Stimulated activated CD4-positive, alpha-beta T cell treated with anti-CD3 and anti-CD28 coated beads, TNF-alpha, amount 100 ng/mL, for 1 hour (primary cell): ENCODE results near the gene GLRX.
"Not testable (repeated sequence)": the region's sequence is repeated elsewhere in the genome, so short reads cannot be mapped to it uniquely, and the experiment has no call there.

Source experiments
- DNase-seq, 3 donors: peaks; one replicate each; pipeline ENCODE4 v3.0.0-alpha.2; 2020; ENCODE audit warnings: low read depth in 3 of 3, low spot score in 1 of 3

GLRX gene

DNA sequence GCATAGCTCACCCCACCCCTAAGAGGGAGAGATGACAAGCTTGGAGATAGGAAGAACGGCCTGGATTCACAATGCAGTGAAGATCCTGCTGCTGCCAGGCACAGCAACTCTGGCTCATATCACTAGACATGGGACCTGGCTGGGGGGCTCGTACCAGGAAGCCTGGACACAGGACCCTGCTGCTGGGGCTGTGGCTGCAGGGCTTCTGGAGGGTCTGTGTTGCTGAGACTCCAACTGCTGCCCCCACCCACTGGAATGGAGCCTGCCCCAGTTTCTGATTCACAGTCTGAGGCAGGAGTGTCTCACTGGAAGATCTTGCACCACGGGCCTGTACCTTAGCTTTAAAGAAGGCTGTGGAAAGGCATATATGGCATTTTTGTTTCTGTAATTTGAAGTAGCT is 31.0 kb upstream of the GLRX start:
- no peak for DNase-seq

DNA sequence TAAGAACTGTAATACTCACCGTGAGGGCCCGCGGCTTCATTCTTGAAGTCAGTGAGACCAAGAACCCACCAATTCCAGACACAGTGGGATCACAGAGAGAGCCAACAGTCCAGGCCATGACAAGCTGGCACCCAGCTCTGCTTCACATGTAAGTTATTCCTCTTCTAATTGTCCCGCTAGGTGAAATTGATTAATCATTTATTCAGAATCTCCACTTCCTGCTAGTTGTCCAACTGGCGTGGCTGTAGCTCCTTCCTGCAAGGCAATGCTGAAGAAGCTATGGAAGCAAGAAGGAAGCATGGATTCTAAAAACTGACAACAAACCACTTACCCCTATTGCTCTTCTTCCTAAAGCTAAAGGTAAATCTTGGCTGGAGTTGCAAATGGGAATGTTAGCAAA is 30.0 kb upstream of the GLRX start:
- DNase-seq, result no peak

DNA sequence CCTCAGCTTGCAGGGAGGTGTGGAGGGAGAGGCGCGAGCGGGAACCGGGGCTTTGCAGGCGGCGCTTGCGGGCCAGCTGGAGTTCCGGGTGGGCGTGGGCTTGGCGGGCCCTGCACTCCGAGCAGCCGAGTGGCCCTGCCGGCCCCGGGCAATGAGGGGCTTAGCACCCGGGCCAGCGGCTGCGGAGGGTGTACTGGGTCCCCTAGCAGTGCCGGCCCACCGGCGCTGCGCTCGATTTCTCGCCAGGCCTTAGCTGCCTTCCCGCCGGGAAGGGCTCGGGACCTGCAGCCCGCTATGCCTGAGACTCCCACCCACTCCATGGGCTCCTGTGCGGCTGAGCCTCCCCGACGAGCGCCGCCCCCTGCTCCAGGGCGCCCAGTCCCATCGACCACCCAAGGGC is 28.6 kb upstream of the GLRX start:
- not testable (repeated sequence) for DNase-seq

DNA sequence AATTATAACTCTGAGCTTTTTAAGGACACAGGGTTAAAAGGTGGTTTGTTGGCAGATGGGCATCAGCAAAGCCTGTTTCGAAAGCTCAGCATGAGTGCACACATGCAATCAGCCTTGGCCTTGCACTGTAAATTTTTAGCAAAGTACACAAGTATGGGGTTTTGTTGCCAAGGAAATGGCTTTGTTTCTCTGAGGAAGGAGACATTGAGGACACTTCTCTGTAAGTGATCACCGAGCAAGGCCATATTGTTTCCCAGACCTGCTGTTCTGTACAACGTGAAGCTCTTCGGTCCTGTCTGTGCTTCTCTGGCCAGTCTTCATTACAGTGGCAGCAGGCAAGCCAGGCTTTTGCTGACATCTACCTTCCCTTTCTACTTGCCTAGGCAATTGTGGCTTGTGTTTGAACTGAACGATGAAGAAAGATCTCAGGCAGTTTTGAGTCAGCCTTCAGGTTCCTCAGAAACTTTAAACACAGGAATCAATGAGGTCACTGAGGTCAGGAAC is 27.9 kb upstream of the GLRX start:
- no peak for DNase-seq

DNA sequence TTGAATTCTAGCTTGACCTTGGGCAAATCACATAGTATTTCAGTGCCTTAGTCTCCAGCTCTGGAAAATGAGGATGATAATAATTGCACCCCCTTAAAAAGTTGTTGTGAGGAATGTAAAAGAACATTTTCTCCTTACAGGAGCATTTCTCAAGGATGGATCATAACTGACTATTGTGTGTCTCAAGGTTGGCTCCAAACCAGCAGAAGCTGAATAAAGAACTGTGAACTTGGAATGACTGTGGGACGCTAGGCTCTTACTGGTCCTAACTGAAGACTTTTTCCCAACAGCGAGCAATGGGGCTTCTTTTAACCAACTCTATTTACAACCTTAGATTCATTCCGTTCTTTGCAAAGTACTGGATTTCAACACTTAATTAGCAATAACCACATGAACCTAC is 26.2 kb upstream of the GLRX start:
- no peak for DNase-seq

DNA sequence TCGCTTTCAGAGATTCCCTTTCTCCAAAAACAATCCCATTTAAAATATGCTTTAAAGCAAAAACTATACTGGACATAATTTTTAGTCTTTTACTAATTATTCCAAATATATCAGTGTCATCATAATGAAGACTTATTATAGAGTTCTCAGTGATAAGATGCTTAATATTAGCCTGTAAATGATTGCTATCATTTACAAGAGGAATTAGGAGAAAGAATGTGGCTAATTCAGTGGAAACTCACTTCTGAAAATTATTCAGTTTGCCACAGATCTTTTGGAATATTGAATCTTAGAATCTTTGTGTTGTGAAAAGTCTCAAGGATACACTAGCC is 24.7 kb upstream of the GLRX start:
- DNase-seq, result no peak

DNA sequence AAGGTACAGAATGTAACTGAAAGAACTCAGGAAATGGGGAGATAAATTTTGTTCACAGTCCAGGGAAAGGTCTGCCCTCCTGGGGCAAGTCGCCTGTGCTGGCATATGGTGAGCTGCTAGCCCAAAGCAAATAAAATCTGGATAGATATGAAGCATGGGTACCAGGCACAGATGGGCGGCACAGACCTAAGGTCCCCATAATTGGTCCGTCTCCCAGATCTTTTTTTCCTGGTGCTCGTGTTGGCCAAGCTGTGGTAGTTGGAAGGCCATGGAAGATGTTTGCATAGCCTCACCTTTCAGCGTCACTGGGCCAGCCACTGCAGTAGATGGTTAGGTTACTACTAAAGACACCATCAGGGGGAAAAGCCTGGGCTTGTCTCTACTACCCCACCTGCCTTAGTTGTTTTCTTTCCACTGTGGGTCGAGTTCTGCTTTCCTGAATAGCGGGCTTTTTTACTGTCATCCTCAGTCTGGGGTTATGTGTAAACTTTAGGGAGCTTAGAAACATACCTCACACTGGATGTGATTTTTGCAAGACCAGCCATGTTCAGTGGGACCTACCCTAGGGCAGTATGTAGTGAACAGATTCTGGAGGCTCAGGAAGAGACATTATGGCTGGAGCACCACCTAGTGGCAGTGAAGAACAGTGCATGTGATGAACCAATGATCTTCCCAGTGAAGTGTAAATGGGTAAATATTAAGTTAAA is 24.2 kb upstream of the GLRX start:
- DNase-seq, result peak; percentile 42 to 54 (median 46)

DNA sequence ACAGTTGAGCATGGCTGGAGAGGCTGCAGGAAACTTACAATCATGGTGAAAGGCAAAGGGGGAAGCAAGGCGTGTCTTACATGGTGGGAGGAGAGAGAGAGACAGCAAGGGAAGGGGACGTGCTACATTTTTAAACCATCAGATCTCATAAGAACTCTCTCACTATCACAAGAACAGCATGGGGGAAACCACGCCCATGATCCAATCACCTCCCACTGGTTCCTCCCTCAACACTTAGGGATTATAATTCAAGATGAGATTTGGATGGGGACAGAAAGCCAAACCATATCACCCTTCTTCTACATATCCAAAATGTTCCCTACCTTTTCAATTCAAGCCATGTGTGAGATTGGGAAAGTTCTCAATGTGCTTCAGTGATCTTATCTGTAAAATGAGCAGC is 22.9 kb upstream of the GLRX start:
- DNase-seq, result no peak

DNA sequence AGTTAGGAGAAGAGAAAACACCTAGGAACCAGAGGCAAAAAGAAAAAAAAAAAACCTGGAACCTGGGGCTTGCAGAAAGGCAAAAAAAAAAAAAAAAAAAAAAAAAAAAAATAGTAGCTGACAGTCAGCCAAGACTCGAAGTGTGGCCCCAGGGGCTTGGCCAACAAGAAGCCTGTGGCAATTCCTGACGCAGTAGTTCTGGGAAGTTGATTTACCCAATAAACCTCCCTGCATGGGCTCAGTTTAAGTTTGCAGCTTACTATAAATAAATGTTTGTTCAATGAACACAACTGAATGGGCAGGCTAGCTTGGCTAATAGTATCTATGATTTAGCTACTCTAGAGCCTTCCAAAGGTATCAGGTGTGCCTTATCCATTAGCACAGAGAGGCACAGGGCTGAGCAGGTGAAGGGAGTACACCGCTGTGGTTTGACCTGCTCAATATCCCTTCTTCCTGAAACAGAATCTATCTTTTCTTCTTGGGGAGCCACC is 21.3 kb upstream of the GLRX start:
- DNase-seq, result no peak

DNA sequence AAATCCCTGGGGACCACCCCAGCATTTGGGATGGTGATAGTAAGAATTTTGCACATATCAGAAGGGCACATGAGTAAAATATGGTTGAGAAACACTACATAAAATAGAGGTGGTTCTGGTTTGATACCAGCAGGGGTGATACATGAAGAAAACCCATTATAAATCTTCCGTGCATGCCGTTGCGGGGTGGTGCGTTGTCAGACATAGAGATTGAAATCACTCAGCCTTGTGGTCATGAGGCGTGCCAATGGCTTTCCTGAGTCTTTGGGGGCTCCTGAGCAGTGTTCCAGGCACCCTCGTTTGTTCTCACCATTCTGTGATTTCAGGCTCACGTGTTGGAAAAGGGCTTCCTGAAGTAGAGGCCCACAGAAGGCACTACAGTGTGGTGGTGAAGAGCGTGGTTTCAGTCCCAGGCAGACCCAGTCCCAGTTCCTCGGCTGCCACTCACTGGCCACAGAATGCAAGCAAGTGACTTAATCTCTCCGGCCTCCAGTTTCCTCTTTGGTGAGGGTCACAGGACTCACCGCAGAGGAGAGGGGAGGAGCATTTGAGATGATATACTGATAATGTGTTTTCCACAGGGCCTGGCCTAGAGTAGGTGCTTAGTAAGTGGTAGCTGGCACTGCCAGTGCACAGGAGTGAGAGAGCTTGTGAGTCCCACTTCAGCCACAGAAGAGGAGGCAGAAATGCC is 20.5 kb upstream of the GLRX start:
- DNase-seq, result peak in 1 of 3 donors; percentile 22

DNA sequence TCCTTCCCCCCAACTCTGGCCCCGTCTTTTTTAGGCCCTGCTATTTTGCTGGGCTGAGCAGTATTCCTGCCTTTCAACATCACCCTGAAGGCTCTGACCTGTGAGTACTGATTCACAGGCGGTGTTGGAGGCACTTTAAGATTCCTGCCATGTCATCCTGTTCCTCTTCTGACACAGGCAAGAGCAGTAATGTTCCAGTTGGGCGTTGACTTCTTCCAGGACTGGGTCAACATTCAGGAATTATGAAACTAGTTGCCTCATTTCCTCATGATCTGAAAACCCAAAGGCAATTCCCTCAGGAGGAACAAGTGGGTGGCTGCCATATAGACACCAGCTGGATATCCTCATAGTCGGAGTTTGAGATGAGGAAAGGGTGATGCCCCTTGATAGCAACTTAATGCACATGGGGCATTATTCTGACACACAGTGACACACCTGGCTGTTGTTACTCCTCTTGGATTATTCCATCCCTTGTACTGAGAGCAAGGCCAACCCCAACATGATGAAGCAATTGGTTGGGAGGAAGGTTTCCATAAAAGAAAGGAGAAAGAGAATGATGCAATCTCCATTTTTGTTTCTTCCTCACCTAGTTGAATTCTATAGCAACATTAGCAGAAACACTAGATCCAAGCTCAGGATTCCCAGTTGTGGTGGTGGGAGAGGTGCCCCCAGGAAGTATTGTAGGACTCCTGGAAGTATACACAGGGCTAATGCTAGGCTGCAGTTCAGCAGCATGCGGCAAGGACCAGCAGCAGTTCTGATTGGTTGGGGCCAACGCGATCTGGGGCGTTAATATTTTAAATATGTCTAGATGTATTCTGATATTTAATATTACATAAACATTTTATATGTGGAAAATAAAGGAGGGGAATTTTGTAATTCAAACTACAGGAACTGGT is 19.6 kb upstream of the GLRX start:
- DNase-seq, result no peak

DNA sequence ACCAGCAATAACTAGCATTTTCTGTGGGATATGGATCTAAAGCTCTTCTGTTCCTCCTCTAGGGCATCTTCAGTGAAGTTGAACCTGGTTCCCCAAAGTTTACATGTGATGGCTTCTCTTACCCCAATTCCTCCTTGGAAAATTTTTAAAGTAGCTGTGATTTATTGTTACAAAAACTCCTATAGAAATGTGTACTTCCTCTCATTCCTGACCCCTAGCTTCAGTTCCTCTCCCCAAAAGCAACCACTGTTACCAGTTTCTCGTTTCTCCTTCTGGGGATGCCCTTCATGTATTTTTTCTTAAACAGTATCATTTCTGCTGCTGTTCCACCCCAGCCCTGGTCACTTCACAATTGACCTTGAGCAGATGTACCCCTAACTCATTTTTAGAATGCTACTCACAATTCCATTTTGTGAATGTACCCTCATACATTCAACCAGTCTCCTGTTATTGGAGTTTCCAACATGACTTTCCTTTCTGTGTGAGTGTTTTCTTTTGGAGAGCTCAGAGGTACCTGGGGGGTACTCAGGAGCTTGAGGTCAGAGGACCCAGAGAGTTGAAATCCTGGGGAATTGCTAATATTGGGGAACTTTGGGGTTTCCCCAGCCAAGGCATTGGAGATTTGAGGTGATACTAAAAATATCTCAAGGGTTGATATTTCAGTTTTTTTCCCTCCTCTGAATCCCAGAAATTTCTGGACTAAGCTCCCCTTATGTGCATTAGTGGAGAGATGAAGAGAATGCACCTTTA is 18.6 kb upstream of the GLRX start:
- DNase-seq, result no peak

DNA sequence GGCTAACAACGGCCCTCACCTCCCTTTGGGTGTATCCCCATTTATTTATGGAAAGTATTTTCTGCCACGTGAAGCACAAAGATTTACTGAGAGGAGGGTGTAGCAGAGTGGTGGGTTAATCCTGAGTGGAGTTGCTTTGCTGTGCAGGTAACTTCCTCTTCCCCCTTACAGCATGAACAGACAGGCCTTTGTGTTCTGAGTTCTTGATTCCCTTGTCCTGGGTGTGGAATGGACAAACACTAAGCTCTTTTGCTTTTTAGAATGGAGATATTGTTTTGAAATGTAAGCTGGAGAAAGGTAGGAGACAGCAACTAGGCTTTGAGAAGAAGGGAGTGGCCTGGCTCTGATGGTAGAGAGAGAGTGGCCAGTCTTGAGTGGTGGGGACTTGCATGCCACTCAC is 17.1 kb upstream of the GLRX start:
- no peak for DNase-seq

DNA sequence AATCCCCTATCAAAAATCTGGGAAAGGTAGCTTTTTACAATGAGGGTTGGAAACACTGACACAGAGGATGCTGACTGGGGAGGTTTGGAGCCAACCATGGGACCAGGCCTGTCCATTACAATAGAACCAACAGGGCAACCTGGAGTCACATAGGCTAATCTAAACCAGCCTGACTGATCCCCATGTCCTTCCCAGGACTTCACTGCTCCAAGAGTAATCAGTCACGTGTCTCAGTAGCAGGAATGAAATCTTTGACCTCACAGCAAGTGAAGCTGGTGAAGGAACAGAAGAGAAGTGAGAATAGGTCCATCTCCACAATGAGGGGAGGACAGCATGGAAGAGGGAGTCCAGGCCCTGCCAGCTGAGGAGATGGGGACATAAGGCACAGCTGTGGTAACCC is 16.0 kb upstream of the GLRX start:
- no peak for DNase-seq

DNA sequence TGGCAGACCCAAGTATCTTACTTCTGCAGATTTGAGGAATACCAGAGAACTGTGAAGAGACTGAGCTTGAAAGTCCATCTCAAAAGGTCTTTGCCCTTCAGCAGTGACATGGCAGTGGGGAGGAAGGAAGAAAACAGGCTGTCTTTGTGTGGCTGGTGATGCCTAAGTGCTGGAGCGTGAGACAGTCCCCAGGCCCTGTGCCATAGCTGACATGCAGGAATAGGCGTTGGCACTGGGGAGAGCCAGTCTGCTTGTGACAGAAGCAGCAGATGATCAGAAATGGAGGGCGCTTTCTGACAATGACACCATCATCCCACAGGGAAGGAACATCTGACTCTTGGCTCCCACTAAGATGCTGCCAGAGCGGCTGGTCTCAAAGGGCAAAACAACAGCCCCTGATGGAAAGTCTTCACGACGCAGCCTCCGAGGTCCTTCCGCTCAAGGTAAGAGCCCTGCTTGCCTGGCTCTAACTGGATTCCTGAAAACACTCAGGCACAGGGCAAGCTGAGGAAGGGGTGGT is 15.5 kb upstream of the GLRX start:
- DNase-seq, result no peak

DNA sequence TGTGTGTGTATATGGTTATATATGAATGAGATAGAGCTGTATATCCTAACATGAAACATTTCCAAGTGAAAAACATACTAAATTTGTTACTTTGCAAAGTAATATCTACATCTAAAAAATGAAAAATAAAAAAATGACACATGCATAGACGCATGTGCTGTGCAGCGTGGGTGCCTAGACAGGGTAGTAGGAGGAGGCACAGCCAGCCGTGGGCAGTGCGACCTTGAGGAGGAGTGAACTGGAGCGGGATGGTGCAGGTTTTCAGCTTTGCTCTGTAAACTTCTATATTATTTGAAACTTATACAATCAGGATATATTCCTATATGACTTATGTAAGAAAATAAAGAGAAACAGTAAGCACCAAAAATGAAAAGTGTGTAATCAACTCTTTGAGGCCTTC is 15.0 kb upstream of the GLRX start:
- DNase-seq, result no peak

DNA sequence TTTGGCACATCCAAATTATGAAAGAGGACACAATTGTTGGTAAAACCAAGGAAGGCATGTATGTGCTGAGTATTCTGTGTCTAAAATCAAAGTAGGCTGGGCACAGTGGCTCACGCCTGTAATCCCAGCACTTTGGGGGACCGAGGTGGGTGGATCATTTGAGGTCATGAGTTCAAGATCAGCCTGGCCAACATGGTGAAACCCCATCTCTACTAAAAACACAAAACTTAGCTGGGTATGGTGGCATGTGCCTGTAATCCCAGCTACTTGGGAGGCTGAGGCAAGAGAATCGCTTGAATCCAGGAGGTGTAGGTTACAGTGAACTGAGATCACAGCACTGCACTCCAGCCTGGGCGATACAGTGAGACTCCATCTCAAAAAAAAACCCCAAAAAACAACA is 14.4 kb upstream of the GLRX start:
- not testable (repeated sequence) for DNase-seq

DNA sequence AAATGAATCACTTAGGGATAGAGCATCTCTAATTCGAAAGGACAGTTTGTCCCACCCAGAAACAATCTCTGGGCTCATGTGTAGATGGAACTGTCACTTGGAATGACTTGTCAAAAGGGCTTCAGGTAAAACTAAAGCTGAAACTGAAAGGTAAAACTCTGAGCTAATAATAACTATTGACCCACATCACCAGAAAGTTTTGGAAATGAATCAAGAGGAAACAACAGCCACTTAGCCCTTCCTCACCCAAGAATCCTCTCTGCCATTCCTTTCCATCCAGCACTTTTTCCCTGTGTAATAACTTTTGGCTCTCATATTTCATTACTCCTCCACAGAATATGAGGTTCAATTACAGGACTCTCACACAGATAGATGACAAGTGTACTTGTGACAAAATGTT is 14.0 kb upstream of the GLRX start:
- DNase-seq, result no peak

DNA sequence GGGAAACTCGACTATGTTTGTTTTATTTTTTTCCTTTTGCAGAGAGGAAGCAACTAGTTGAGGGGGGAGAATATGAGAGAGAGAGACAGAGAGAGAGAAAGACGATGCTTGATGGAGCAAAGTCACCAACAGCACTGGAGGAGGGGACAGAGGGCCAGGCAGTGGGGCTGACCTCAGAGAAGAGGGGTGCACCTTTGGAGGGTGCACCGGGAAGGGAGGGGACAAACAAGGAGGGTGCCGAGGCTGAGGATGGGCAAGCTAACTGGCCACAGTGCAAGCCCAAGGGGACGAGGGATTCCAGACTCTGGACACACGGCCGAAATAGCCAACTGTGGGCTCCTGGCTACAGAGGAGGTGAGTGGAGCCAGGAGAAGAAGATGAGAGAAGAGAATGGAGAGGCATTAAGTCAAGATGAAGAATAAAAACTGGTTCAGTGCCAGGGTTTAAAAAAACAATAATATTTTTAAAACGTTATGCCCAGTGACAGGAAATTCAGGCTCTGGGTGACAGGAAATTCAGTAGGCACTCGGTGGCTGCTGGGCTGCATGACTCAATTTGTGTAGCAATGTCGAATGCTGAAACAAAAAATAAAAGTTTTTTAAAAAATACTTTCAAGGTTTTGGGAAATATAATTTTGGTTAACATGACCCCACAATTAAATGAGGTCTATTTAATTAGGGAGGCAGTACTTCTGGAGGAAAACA is 13.3 kb upstream of the GLRX start:
- DNase-seq, result no peak

DNA sequence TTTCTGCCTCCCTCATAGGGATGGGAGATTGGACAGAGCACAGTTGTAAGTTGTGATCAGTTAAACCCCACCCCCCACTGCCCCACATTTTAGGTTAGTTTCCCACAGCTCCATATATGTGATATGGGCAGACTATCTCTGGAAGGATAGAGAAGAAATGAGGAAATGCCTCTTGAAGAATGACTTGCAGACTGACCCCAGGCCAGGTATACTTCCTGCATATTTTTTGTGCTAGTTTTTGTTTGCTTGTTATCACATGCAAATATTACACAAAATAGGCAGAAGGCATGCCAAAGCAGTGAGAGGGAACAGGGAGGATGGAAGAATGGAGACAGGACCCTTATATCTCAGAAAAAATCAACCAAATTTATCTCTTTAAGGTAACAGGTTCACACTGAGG is 10.1 kb upstream of the GLRX start:
- DNase-seq, result no peak
